H1 (cell line): ENCODE data around the gene CCDC91. TPM values are rescaled to one million over a fixed set of nuclear protein-coding genes. Genes with fewer than 3 reads are reported as not detected.

Source experiments
- BCL11A ChIP-seq, 2 experiments: IDR thresholded peaks; one replicate each; pipeline ENCODE4 v1.6.1; 2011; ENCODE audit warnings: low read depth in 2 of 2, low read length in 2 of 2, mild to moderate bottlenecking in 2 of 2
- CHD1 ChIP-seq: IDR thresholded peaks from 2 replicates; pipeline ENCODE4 v1.6.1; 2012; ENCODE audit warnings: low read depth, low read length, improper control_type of control experiment
- EP300 ChIP-seq, 2 experiments: IDR thresholded peaks; 1 replicate in 1 of 2; 2 replicates in 1 of 2; pipeline ENCODE4 v1.6.1; 2011 to 2012; ENCODE audit warnings: low read depth in 2 of 2, low read length in 2 of 2, mild to moderate bottlenecking in 2 of 2, borderline replicate concordance in 1 of 2, inconsistent platforms in 1 of 2, moderate library complexity in 1 of 2
- EZH2 ChIP-seq: fragments of 200-600 bp; sonication (generic); IDR thresholded peaks from 2 replicates; pipeline ENCODE4 v1.7.1; 2012; ENCODE audit warnings: low read depth, mild to moderate bottlenecking, moderate library complexity, low read length, inconsistent platforms; ENCODE audit not compliant: severe bottlenecking
- PHF8 ChIP-seq: fragments of 200-600 bp; sonication (generic); conservative IDR thresholded peaks from 2 replicates; pipeline ENCODE4 v1.7.1; 2012; ENCODE audit warnings: low read depth, mild to moderate bottlenecking, inconsistent platforms, low read length, moderate library complexity
- TEAD4 ChIP-seq: IDR thresholded peaks from 2 replicates; pipeline ENCODE4 v1.6.1; 2012; ENCODE audit warnings: low read depth, low read length, inconsistent platforms, mixed read lengths
- polyA plus RNA-seq, 7 experiments: library from polyadenylated mRNA; depleted of rRNA in 3 of 7; stranded (reverse) in 5 of 7; unstranded in 2 of 7; fragments of >200 nt in 5 of 7; fragments of 200-250 nt in 2 of 7; gene quantifications; 1 replicate in 5 of 7; 2 replicates in 1 of 7; 4 replicates in 1 of 7; pipeline versions ENCODE4 v1.2.1 to v1.2.3, GENCODE V29; 2011 to 2013; ENCODE audit warnings: missing spikeins in 2 of 7, mixed read lengths in 2 of 7
- total RNA-seq: library from RNA; stranded (reverse); fragmentation: NEBNext Ultra II Directional; extraction: Animal tissue kit (Norgen Biotek cat#: 25700); gene quantifications from 2 replicates; pipeline ENCODE4 v1.2.1, GENCODE V29; 2021

CCDC91 gene
- total and polyA plus RNA-seq, 2 of the 8 experiments (the other 6 are each of a cell fraction or from before 2014, with no cell fraction given) = 8.6 to 23.1 TPM

GRCh38 chr12:28191051-28192048 lies 1.1 kb downstream of the CCDC91 start (continued):
- TF ChIP-seq PHF8 = no peak
- TF ChIP-seq EZH2 = no peak
- TF ChIP-seq BCL11A (IDR thresholded peaks at IDR 0.05; ENCODE audit: low read depth in 2 of 2, low read length in 2 of 2) = no peak
- TF ChIP-seq TEAD4 = no peak
- no peak for TF ChIP-seq CHD1
- no peak for TF ChIP-seq EP300 (IDR thresholded peaks at IDR 0.05; ENCODE audit: borderline replicate concordance in 1 of 2, low read depth in 2 of 2, low read length in 2 of 2)
